A172 (cell line): ENCODE measurements around the gene ARHGAP5. TPM values are rescaled to one million over a fixed set of nuclear protein-coding genes. Genes with fewer than 3 reads are reported as not detected.

Experiments used
- total RNA-seq: library from RNA; depleted of rRNA; stranded (reverse); fragments of >200 nt; shearing (Covaris generic); gene quantifications from 2 replicates; pipeline ENCODE4 v1.2.3, GENCODE V29; 2014; rRNA removed

The ARHGAP5 gene
- total RNA-seq, 1 experiment from 2014 or later = 21.5 TPM

Other genes starting within 250 kb of the ARHGAP5 start
- gene RNU6-7, start 124.7 kb downstream of the ARHGAP5 start, total RNA-seq = not detected in 2 replicates
- gene RNU6-8, start 126.0 kb downstream of the ARHGAP5 start, total RNA-seq = not detected in 2 replicates